Esophagus (tissue), 2 donors: ENCODE data around the gene FGFR2. TPM values are rescaled to one million over a fixed set of nuclear protein-coding genes. Genes with fewer than 3 reads are reported as not detected.

ENCODE experiments used
- H3K27ac ChIP-seq, 2 donors: one replicate each; pipeline ENCODE4 v1.5.1; 2013; ENCODE audit warnings: low read depth in 2 of 2, mild to moderate bottlenecking in 2 of 2, inconsistent platforms in 1 of 2, low read length in 1 of 2, moderate library complexity in 1 of 2
- H3K27me3 ChIP-seq, 2 donors: one replicate each; pipeline ENCODE4 v1.6.1; 2013; ENCODE audit warnings: low read length in 2 of 2, control low read depth in 1 of 2, mild to moderate bottlenecking in 1 of 2; ENCODE audit not compliant: insufficient read depth in 2 of 2, control insufficient read depth in 1 of 2
- H3K36me3 ChIP-seq, 2 donors: one replicate each; pipeline ENCODE4 v1.6.1; 2013; ENCODE audit warnings: low read length in 1 of 2; ENCODE audit not compliant: control insufficient read depth in 2 of 2, insufficient read depth in 2 of 2
- H3K4me1 ChIP-seq, 2 donors: one replicate each; pipeline ENCODE4 v1.6.1; 2013; ENCODE audit warnings: low read length in 1 of 2; ENCODE audit not compliant: control insufficient read depth in 2 of 2, insufficient read depth in 2 of 2
- H3K4me3 ChIP-seq, 2 donors: one replicate each; pipeline ENCODE4 v1.5.1; 2013; ENCODE audit warnings: low read length in 2 of 2, mild to moderate bottlenecking in 2 of 2, low read depth in 1 of 2, moderate library complexity in 1 of 2
- H3K9me3 ChIP-seq, 2 donors: one replicate each; pipeline ENCODE4 v1.6.1; 2013; ENCODE audit warnings: mild to moderate bottlenecking in 2 of 2, low read depth in 1 of 2, low read length in 1 of 2, moderate library complexity in 1 of 2; ENCODE audit not compliant: control insufficient read depth in 2 of 2, insufficient read depth in 1 of 2
- WGBS, 2 donors: extraction: QIAGEN DNeasy Blood & Tissue Kit; methylation state at CpG; one replicate each; pipeline ENCODE4 v1.1.7; 2013; 5-methylcytosine and 5-hydroxymethylcytosine counted together
- polyA plus RNA-seq, 2 donors: library from polyadenylated mRNA; stranded (reverse); fragments of 200-250 nt; gene quantifications; one replicate each; pipeline ENCODE4 v1.2.3, GENCODE V29; 2013
- donor health status: healthy with polysubstance abuse.
- donor health status: Bipolar disorder and iron deficiency.

Gene FGFR2
- polyA plus RNA-seq, 2 donors = 10.8 to 15.4 TPM

DNA sequence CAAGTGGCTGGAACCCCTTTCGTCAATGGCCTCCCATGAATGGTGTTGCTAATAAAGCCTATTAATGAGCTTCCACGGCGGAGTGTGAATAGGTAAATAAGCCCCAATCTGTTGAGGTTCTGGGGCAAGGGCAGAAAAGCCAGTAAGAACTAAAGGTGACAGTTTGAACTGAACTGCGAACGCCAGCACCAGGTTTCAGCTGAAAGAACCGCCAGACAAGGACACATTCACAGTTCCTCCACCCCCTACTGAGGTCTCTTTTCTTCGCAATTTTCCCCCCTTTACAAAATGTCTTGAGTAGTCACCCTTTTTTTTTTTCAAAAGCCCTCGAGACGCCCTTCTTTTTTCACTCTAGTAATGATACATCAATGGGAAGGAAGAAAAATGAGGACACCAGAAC is 2.4 kb upstream of the FGFR2 start:
- Histone ChIP-seq H3K27ac (no peak overlapping the region), H3K36me3 (no peaks in the 10 kb centered on the region), H3K9me3 (no peaks in the 10 kb centered on the region), H3K4me1 (peaks cover 2 to 3% of the 10 kb centered on the region in 2 donors), H3K4me3 (no peak overlapping the region), H3K27me3 (no peaks in the 10 kb centered on the region)
- WGBS, 2 donors = 65 to 73% methylated on average over 9 of the region's 9 CpGs

- H3K27ac ChIP-seq = no peak overlapping the region
- H3K27me3 ChIP-seq = no peaks in the 10 kb centered on the region
- H3K9me3 ChIP-seq = no peaks in the 10 kb centered on the region
- peaks cover 2 to 3% of the 10 kb centered on the region in 2 donors for H3K4me1 ChIP-seq
- no peaks in the 10 kb centered on the region for H3K36me3 ChIP-seq
- WGBS, 2 donors = 59 to 68% methylated on average over 8 of the region's 8 CpGs
- H3K4me3 ChIP-seq = no peak overlapping the region
These were observed 1.7 kb upstream of the FGFR2 start for GRCh38 chr10:121599947-121600346.

DNA sequence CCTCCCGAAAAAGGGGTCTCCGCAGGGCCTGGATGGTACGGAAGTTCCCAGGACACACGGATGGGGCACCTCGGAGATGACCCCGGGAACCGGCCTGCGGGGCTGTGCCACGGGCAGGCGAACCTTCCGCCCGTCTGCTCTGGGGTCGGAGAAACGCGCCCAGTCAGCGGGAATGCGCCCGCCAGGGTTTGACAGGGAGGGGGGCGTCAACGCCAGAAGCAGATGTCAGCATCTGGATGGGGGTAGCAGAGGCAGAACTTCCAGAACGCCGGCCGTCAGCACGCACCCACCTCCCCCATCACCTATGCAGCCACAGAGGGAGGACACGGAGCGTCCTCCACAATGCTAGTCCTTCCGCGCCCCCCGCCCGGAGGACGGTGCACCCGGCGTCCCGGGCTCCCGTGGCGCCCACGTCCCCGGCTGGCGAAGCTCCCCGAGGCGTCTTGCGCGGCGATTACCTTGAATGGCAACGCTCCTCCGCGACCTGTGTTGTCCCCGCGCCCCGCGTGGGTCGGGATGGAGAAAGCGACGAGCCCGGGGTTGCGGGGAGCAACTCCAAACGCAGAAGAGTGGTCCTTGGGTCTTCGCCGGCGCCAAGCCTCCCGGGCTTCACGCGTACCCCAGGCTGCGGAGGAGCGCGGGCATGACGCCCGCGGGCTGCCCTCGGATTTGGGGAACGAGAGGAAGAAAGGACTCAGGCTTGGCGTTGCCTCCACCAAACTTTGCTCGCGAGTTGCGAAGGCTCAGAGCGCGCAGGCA is 561 bp downstream of the FGFR2 start:
- Histone ChIP-seq H3K9me3 (no peaks in the 10 kb centered on the region), H3K4me1 (peaks cover 3 to 12% of the 10 kb centered on the region in 2 donors), H3K27ac (peak overlapping the region; percentile 91), H3K27me3 (no peaks in the 10 kb centered on the region), H3K4me3 (peak overlapping the region; percentile 68 to 78), H3K36me3 (no peaks in the 10 kb centered on the region)
- WGBS, 2 donors = 1 to 2% methylated on average over 56 to 77 of the region's 77 CpGs

DNA sequence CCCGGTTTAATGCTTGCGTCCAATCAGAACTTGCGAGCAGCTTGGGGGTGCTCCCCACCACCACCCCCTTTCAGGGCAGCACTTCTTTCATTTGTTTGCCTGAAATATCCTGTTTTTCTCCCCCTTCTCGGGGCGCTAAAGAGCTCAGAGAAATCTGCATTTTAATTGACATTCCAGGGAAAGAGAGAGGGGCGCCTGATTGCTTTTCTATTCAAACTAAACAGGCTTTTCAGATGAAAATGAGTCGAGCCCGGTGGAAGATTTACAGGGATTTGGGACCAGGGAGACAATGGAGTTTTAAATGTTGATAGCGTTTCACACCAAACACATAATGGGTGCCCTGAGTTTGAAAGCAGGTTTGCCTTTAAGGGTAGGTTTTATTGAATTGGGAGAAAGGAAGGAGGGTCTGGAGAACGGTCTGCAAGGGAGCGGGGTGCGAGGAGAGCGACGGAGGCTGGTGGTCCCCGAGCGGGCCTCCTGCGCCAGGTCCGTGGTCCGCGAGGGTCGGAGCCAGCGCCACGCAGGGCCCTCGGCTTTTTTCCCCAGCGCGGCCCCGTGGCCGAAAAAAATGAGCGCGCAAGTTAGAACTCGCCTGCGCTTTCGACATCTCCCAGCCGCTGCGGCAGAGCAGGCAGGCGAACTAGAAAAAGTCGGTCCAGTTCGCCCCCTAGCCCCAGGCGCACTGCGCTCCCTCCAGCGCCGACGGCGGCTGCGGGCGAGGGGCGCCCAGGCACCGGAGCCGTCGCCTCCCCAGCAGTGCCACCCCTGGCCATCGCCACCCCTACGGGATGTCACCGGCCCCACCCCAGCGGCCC is 1.3 kb downstream of the FGFR2 start:
- Histone ChIP-seq H3K4me3 (peak overlapping the region; percentile 68 to 78), H3K27me3 (no peaks in the 10 kb centered on the region), H3K9me3 (no peaks in the 10 kb centered on the region), H3K4me1 (peaks cover 3 to 17% of the 10 kb centered on the region in 2 donors), H3K27ac (peak overlapping the region; percentile 91), H3K36me3 (no peaks in the 10 kb centered on the region)
- WGBS, 2 donors = 3 to 6% methylated on average over 54 of the region's 54 CpGs

DNA sequence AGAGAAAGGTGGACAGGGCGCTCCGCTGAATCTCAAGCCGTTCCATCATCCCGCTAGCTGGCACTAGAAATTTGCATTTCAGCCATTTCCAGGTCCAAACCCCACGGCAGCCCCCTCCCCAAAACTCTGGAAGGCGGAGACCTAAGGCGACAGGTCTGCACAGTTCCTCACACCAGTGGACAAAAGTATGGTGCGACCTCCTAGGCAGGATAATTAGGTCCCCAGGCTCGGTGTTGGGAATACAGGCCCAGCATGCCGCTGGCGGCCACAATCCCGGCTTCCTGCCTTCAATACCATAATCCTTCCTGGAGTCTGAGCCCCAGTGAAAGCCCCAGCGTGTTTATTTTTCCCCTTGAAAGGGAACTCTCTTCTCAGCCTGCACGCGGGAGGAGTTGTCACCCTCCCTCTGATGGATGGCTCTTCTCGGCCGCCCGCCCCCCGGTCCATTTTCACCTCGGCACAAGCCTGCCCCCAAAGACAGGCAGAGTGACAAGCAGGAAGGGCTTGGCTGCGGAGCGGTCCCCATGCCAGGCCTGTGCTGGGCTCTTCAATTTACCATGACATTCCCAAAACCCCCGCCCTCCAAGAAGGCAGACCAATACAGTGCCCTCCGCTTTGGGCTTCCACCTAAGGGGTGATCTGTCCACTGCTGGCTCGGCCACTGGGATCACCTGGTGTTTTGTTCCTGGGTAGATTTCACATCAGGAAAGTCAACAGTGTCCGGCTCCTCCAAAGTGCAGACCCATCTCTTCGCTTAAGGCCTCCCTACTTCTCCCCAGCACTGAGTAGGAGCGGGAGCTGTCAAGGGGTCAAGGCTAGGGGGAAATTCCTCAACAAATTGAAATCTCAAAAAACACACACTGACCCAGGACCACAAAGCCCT is 2.2 kb downstream of the FGFR2 start:
- WGBS, 2 donors = 23 to 29% methylated on average over 28 of the region's 28 CpGs

DNA sequence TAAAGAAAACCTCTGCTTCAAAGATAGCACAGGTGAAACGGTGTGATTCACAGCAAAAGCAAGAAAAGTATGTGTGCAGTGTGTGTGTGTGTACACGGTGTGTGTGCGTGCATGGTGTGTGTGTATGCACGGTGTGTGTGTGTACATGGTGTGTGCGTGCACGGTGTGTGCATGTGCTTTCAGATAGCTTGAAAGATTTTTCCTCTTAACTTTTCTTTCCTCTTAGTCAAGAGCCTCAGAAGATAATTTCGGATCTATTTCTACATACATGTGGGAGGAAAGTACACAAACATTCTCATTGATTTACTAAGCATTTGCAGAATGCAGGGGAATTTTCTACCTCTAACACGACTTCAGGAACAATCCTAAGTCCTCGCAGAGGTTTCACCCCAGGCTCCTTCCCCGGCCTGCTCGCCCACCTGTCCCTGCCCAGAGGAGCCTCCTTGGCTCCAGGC is 2.9 kb downstream of the FGFR2 start:
- WGBS, 2 donors = 36 to 41% methylated on average over 11 of the region's 11 CpGs
- Histone ChIP-seq H3K27me3 (no peaks in the 10 kb centered on the region), H3K4me1 (peaks cover 3 to 17% of the 10 kb centered on the region in 2 donors), H3K27ac (peak overlapping the region; percentile 91), H3K36me3 (no peaks in the 10 kb centered on the region), H3K9me3 (no peaks in the 10 kb centered on the region), H3K4me3 (peak overlapping the region; percentile 68 to 78)

More for the DNA sequence above, 2.2 kb downstream of the FGFR2 start:
- Histone ChIP-seq H3K4me3 (peak overlapping the region; percentile 68 to 78), H3K36me3 (no peaks in the 10 kb centered on the region), H3K9me3 (no peaks in the 10 kb centered on the region), H3K27me3 (no peaks in the 10 kb centered on the region), H3K4me1 (peaks cover 3 to 17% of the 10 kb centered on the region in 2 donors), H3K27ac (peak overlapping the region; percentile 91)

GRCh38 chr10:121594623-121595350 is 3.5 kb downstream of the FGFR2 start:
- peak overlapping the region; percentile 38 to 67 for H3K27ac ChIP-seq
- H3K4me1 ChIP-seq = peaks cover 3 to 17% of the 10 kb centered on the region in 2 donors
- no peaks in the 10 kb centered on the region for H3K9me3 ChIP-seq
- H3K36me3 ChIP-seq = no peaks in the 10 kb centered on the region
- H3K27me3 ChIP-seq = no peaks in the 10 kb centered on the region
- no peak overlapping the region for H3K4me3 ChIP-seq
- WGBS, 2 donors = 51 to 57% methylated on average over 5 of the region's 5 CpGs

GRCh38 chr10:121594076-121594475 is 4.2 kb downstream of the FGFR2 start:
- Histone ChIP-seq H3K4me1 (peaks cover 3 to 17% of the 10 kb centered on the region in 2 donors), H3K9me3 (no peaks in the 10 kb centered on the region), H3K27ac (peak overlapping the region; percentile 38 to 58), H3K4me3 (peak overlapping the region in 1 of 2 donors; percentile 13), H3K36me3 (no peaks in the 10 kb centered on the region), H3K27me3 (no peaks in the 10 kb centered on the region)
- 49 to 53% methylated on average over 8 of the region's 8 CpGs for WGBS, 2 donors
